Heart left ventricle (tissue), 13 donors: ENCODE measurements around the gene RBMS3.
A peak's percentile ranks its signal among the peaks of the same experiment; 100 is the strongest.

Experiments used
- CTCF ChIP-seq, 12 donors: fragments of 200-600 bp; sonication (generic) in 4 of 12; IDR thresholded peaks; one replicate each; pipeline versions ENCODE4 v1.5.0 to v1.8.0; 2018 to 2022; ENCODE audit warnings: antibody characterized with exemption in 12 of 12, mild to moderate bottlenecking in 5 of 12
- POLR2A ChIP-seq, 2 donors: fragments of 450-650 bp; IDR thresholded peaks; one replicate each; pipeline ENCODE4 v1.6.1; 2017; ENCODE audit warnings: antibody characterized with exemption in 2 of 2, mild to moderate bottlenecking in 2 of 2, moderate library complexity in 2 of 2
- donor health status: ischemic (EF 13 %, LVEDD 7.1; RV severe dilation, severe dysfunction).
- donor health status: DM: no; HTN: yes; CAD: no.
- donor health status: DM: no; HTN: no; CAD: no.
- donor health status: ischemic (EF 25% LVEDD 6.9; RV normal size, moderate dysfunction).
- donor health status: ischemic (EF 25% LVEDD 5.7; RV mildly dilated, moderate dysfunction).
- donor health status: ischemic (EF 35%, LVEDD 5.7; RV mildly dilated, moderate dysfunction).
- donor health status: nonischemic (EF 11% LVEDD 7.7; RV severe dilation, severe dysfunction).
- donor health status: DM: yes; HTN: yes; CAD: no.
- donor health status: PGD.
- donor health status: ischemic (EF 29% LVEDD 5.4; RV normal size, mild dysfunction).
- donor health status: nonischemic (EF 23%, LVEDD 6.1; RV moderate dilation, normal function).

GRCh38 chr3:29283231-29284119 lies 2.6 kb downstream of the RBMS3 start:
- TF ChIP-seq CTCF (IDR thresholded peaks at IDR 0.05), result peak in 1 of 12 donors; percentile 8
- no peak for TF ChIP-seq POLR2A (IDR thresholded peaks at IDR 0.05)
